ENCODE measurements around the gene PIGL.
A peak's percentile ranks its signal among the peaks of the same experiment; 100 is the strongest.

PIGL gene

DNA sequence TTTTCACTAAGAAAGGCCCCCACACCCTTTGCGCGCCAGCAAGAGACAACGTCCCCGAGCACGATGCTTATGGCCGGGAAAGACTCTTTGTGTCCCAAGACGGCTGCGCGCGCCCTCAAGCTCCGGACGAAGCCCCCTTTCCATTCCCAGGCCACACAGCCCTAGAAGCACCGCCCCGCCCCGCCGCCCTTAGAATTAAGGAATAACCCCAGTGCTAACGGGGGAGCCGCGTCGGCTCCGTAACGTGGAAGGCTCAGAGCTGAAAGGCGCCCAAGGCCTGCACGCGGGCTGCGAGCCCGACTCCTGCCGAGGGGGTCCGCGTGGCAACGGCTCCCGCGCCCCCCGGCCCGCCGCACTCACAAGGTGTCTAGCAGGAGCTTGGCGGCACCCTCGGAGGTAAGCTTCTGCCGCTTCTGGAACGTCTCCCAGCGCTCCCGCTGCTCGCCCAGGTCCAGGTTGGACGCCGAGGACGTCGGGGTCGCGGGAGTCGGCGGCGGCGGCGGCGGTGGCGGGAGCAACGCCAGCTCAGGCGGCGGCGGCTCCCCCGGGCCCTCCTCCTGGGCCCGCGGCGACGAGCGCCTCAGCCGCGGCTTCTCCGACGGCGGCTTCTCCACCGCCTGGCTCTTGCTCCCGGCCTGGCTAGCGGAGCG is 135.8 kb downstream of the PIGL start:
- H3K4me1 ChIP-seq (ENCODE audit: insufficient read depth, low read length, poor library complexity, severe bottlenecking) = peaks cover 23% of the 10 kb centered on the region
- peaks cover 49% of the 10 kb centered on the region for H3K79me2 ChIP-seq (ENCODE audit: insufficient read depth, low read length)
- H3K9me2 ChIP-seq (replicated peaks; ENCODE audit: low read depth, low read length) = no peaks in the 10 kb centered on the region
- H3F3A ChIP-seq (ENCODE audit: low read depth) = no peaks in the 10 kb centered on the region
- H3K9ac ChIP-seq (ENCODE audit: low read depth, low read length, poor library complexity, severe bottlenecking) = peak overlapping the region; percentile 80
- H2AFZ ChIP-seq (ENCODE audit: low read length) = peak overlapping the region; percentile 81
- peak overlapping the region; percentile 84 for H3K4me3 ChIP-seq (ENCODE audit: low read length, poor library complexity, severe bottlenecking)
- TF ChIP-seq, protein P1, sequence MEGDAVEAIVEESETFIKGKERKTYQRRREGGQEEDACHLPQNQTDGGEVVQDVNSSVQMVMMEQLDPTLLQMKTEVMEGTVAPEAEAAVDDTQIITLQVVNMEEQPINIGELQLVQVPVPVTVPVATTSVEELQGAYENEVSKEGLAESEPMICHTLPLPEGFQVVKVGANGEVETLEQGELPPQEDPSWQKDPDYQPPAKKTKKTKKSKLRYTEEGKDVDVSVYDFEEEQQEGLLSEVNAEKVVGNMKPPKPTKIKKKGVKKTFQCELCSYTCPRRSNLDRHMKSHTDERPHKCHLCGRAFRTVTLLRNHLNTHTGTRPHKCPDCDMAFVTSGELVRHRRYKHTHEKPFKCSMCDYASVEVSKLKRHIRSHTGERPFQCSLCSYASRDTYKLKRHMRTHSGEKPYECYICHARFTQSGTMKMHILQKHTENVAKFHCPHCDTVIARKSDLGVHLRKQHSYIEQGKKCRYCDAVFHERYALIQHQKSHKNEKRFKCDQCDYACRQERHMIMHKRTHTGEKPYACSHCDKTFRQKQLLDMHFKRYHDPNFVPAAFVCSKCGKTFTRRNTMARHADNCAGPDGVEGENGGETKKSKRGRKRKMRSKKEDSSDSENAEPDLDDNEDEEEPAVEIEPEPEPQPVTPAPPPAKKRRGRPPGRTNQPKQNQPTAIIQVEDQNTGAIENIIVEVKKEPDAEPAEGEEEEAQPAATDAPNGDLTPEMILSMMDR (conservative IDR thresholded peaks at IDR 0.05; ENCODE audit: low read length) = no peak
- no peak for TF ChIP-seq EZH2phosphoT487 (IDR thresholded peaks at IDR 0.05; ENCODE audit: borderline replicate concordance)
- peak overlapping the region; percentile 90 for H3K4me2 ChIP-seq (ENCODE audit: low read depth, low read length, poor library complexity, severe bottlenecking)
- no peaks in the 10 kb centered on the region for H3K9me3 ChIP-seq (ENCODE audit: insufficient read depth, low read depth, low read length)
- H3K36me3 ChIP-seq (ENCODE audit: insufficient read depth, low read length) = peaks cover 11% of the 10 kb centered on the region
- no peaks in the 10 kb centered on the region for H3K27me3 ChIP-seq (ENCODE audit: insufficient read depth, low read length, poor library complexity, severe bottlenecking)
- H4K20me1 ChIP-seq (ENCODE audit: insufficient read depth, low read length, poor library complexity, severe bottlenecking) = peaks cover 28% of the 10 kb centered on the region

DNA sequence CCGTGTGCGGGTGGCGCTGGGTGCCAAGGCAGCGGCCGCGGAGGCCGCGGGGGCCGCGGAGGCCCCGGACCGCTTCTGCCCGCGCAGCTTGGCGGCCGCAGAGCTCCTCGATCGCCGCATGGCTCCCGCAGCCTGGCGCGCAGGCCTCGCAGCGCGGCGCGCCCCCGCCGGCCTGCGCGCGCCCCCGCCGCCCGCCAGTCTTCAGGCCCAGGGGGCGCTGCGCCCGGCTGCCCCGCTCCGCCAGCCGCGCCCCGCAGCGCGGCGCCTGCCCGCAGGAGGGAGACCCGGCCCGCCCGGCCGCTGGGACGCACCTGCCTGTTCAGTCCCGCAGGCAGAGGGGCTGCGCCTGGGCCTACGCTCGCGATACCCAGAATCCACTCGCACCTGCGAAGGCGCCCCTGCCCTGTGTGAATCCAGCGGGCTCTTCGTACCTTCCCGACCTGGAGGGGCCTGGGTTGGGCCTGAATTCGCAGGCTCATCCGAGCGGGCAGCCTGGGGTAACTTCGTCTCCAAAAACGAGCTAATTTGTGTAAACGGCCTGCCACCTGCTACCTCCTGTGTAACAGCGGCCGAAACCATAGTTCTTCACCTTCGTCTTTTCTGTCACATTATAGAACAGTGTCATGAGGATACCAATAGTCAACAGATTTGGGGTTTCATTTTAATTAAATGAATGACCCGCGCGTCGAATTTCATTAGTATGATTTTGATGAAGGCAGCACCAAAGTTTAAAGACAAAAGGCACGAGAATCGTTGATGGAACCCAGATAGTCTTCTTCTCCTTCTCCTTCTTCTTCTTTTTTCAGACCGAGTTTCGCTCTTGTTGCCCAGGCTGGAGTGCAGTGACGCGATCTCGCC is 136.5 kb downstream of the PIGL start, which contains the start of gene CENPV:
Gene CENPV (minus strand): TSS at position 153 of the 858 bp plus-strand sequence. CDS start 33 bp downstream, at position 120.
- H3K4me2 ChIP-seq (ENCODE audit: low read depth, low read length, poor library complexity, severe bottlenecking) = peak within 1 kb of the TSS; percentile 90
- peaks cover 28% of the 10 kb centered on the region for H4K20me1 ChIP-seq (ENCODE audit: insufficient read depth, low read length, poor library complexity, severe bottlenecking)
- TF ChIP-seq, protein P1 (conservative IDR thresholded peaks at IDR 0.05; ENCODE audit: low read length) = no peak; the same call in 1 of the 2 replicates
- TF ChIP-seq EZH2phosphoT487 (IDR thresholded peaks at IDR 0.05; ENCODE audit: borderline replicate concordance) = no peak
- no peaks in the 10 kb centered on the region for H3K27me3 ChIP-seq (ENCODE audit: insufficient read depth, low read length, poor library complexity, severe bottlenecking)
- peak within 1 kb of the TSS; percentile 89 for H2AFZ ChIP-seq (ENCODE audit: low read length)
- H3K79me2 ChIP-seq (ENCODE audit: insufficient read depth, low read length) = peaks cover 45% of the 10 kb centered on the region
- no peaks in the 10 kb centered on the region for H3F3A ChIP-seq (ENCODE audit: low read depth)
- H3K9me3 ChIP-seq (ENCODE audit: insufficient read depth, low read depth, low read length) = no peaks in the 10 kb centered on the region
- H3K4me3 ChIP-seq (ENCODE audit: low read length, poor library complexity, severe bottlenecking) = peak within 1 kb of the TSS; percentile 84
- no peaks in the 10 kb centered on the region for H3K9me2 ChIP-seq (replicated peaks; ENCODE audit: low read depth, low read length)
- peak within 1 kb of the TSS; percentile 80 for H3K9ac ChIP-seq (ENCODE audit: low read depth, low read length, poor library complexity, severe bottlenecking)
- H3K4me1 ChIP-seq (ENCODE audit: insufficient read depth, low read length, poor library complexity, severe bottlenecking) = peaks cover 23% of the 10 kb centered on the region
- H3K36me3 ChIP-seq (ENCODE audit: insufficient read depth, low read length) = peaks cover 8% of the 10 kb centered on the region

DNA sequence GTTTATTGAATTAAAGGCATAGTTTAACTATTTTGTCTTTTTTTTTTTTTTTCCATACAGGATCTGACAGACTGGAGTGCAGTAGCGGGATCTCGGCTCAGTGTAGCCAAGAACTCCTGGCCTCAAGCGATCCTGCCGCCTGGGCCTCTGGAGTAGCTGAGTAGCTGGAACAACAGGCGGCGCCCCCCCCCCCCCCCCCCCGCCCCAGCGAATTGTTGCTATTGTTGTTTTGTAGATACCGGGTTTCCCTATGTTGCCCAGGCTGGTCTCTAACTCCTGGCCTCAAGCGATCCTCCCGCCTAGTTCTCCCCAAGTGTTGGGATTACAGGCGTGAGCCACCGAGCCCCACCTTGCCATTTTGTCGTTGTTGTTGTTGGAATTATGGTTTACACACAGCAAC is 137.6 kb downstream of the PIGL start:
- H4K20me1 ChIP-seq (ENCODE audit: insufficient read depth, low read length, poor library complexity, severe bottlenecking) = peaks cover 26% of the 10 kb centered on the region
- TF ChIP-seq, protein P1 (conservative IDR thresholded peaks at IDR 0.05; ENCODE audit: low read length) = no peak
- no peak for TF ChIP-seq EZH2phosphoT487 (IDR thresholded peaks at IDR 0.05; ENCODE audit: borderline replicate concordance)
- H3K9me2 ChIP-seq (replicated peaks; ENCODE audit: low read depth, low read length) = no peaks in the 10 kb centered on the region
- peaks cover 35% of the 10 kb centered on the region for H3K79me2 ChIP-seq (ENCODE audit: insufficient read depth, low read length)
- H3K9me3 ChIP-seq (ENCODE audit: insufficient read depth, low read depth, low read length) = no peaks in the 10 kb centered on the region
- no peaks in the 10 kb centered on the region for H3F3A ChIP-seq (ENCODE audit: low read depth)
- no peak overlapping the region for H2AFZ ChIP-seq (ENCODE audit: low read length)
- peaks cover 21% of the 10 kb centered on the region for H3K4me1 ChIP-seq (ENCODE audit: insufficient read depth, low read length, poor library complexity, severe bottlenecking)
- no peaks in the 10 kb centered on the region for H3K36me3 ChIP-seq (ENCODE audit: insufficient read depth, low read length)
- H3K4me2 ChIP-seq (ENCODE audit: low read depth, low read length, poor library complexity, severe bottlenecking) = no peak overlapping the region
- H3K4me3 ChIP-seq (ENCODE audit: low read length, poor library complexity, severe bottlenecking) = no peak overlapping the region
- H3K9ac ChIP-seq (ENCODE audit: low read depth, low read length, poor library complexity, severe bottlenecking) = no peak overlapping the region
- no peaks in the 10 kb centered on the region for H3K27me3 ChIP-seq (ENCODE audit: insufficient read depth, low read length, poor library complexity, severe bottlenecking)
